ENCODE measurements around the gene COL13A1. TPM values are rescaled to one million over a fixed set of nuclear protein-coding genes. Genes with fewer than 3 reads are reported as not detected.

Gene COL13A1
- total RNA-seq, 1 donor from 2014 or later = 9.5 TPM

DNA sequence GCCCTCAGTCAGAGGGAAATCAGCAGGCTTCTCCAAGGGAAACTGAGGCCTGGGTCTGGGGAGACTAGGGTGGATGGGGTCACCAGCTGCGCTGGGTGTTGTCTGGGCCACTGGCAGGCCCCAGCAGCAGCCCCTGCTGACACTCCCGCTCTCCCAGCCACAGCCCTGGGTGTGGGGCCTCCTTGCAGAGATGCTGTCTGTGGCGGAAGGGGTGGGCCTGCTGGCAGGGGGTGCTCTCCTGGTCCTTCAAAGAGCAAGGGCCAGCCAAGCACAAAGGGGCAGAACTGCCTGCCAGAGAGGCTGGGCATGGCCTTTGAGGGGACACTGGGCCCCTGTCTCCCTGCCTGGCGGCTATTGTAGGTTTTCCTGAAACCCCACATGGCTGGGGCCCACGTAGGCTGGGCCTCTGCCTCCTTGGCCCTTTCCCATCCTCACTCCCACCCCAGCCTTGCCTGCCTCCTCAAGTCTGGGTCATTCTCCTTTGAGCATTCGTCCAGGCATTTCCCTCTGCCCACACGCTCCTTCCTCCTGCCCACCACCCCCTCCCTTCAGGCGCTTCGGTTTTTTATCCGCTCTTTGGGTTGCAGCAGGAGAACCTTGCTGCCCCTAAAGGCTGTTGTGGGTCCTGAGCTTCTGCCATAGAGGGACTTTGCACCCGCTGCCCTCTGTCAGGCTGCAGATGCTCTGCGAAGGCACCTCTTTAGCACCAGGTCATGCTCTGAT, 9.1 kb downstream of the COL13A1 start:
- no peak for TF ChIP-seq CTCF (conservative IDR thresholded peaks at IDR 0.05)
- Mint-ChIP-seq H3K36me3 (ENCODE audit: low read depth) (no peaks in the 10 kb centered on the region), H3K9me3 (no peaks in the 10 kb centered on the region), H3K4me3 (no peak overlapping the region), H3K4me1 (peaks cover 21% of the 10 kb centered on the region), H3K27ac (ENCODE audit: unreplicated experiment) (no peak overlapping the region), H3K27me3 (ENCODE audit: low read depth) (no peaks in the 10 kb centered on the region)
- no peak for DNase-seq (ENCODE audit: low read depth, low spot score)

GRCh38 chr10:69813632-69814031, 11.9 kb downstream of the COL13A1 start:
- DNase-seq (ENCODE audit: low read depth, low spot score) = no peak
- Mint-ChIP-seq H3K9me3 (no peaks in the 10 kb centered on the region), H3K4me3 (no peak overlapping the region), H3K36me3 (ENCODE audit: low read depth) (no peaks in the 10 kb centered on the region), H3K4me1 (peaks cover 34% of the 10 kb centered on the region), H3K27me3 (ENCODE audit: low read depth) (no peaks in the 10 kb centered on the region), H3K27ac (ENCODE audit: unreplicated experiment) (no peak overlapping the region)
- no peak for TF ChIP-seq CTCF (conservative IDR thresholded peaks at IDR 0.05)

GRCh38 chr10:69814251-69814650, 12.5 kb downstream of the COL13A1 start:
- Mint-ChIP-seq H3K9me3 (no peaks in the 10 kb centered on the region), H3K4me1 (peaks cover 34% of the 10 kb centered on the region), H3K27me3 (ENCODE audit: low read depth) (no peaks in the 10 kb centered on the region), H3K36me3 (ENCODE audit: low read depth) (no peaks in the 10 kb centered on the region), H3K4me3 (no peak overlapping the region), H3K27ac (ENCODE audit: unreplicated experiment) (no peak overlapping the region)
- no peak for TF ChIP-seq CTCF (conservative IDR thresholded peaks at IDR 0.05)
- no peak for DNase-seq (ENCODE audit: low read depth, low spot score)

DNA sequence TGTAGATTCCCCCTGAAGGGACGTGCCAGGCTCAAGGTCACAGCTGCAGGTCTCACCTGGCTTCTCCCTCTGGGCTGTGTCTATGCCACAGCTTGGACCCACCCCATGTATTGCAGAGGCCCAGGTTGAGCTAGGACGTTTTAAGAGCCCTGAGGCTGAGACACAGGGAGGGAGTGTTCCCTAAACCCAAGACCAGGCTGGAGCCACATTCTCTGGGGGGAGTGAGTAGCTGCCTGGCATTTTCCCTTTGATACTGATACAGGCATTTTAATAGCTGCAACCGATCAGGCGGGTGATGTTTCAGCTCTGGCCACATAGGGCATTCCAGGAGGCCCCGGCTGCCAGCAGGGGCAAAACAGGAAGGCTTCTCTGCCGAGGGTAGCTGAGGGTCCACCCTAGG, 13.4 kb downstream of the COL13A1 start:
- no peaks in the 10 kb centered on the region for H3K36me3 Mint-ChIP-seq (ENCODE audit: low read depth)
- no peak for TF ChIP-seq CTCF (conservative IDR thresholded peaks at IDR 0.05)
- no peak for DNase-seq (ENCODE audit: low read depth, low spot score)

DNA sequence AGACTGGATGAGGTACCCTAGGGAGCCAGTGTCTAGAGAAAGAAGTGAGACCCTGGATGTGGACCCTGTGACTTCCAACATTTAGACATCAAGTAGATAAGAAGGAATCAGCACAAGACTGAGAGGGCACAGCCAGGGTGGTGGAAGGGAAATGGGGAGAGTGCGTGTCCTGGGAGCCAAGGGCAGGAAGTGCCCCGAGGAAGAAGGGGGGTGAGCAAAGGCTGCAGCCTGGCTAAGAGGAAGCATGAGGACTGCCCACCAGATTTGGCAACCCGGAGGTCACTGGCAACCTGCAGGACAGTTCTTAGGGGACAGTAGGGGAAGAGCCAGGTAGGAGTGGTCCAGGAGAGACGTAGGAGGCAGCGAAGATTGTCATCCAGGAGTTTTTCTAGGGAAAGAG, 14.8 kb downstream of the COL13A1 start:
- H3K27me3 Mint-ChIP-seq (ENCODE audit: low read depth) = no peaks in the 10 kb centered on the region
- H3K4me3 Mint-ChIP-seq = no peak overlapping the region
- peaks cover 22% of the 10 kb centered on the region for H3K4me1 Mint-ChIP-seq
- DNase-seq (ENCODE audit: low read depth, low spot score) = no peak
- no peaks in the 10 kb centered on the region for H3K9me3 Mint-ChIP-seq
- no peak overlapping the region for H3K27ac Mint-ChIP-seq (ENCODE audit: unreplicated experiment)
- H3K36me3 Mint-ChIP-seq (ENCODE audit: low read depth) = no peaks in the 10 kb centered on the region
- TF ChIP-seq CTCF (conservative IDR thresholded peaks at IDR 0.05) = no peak

More for the DNA sequence above, 13.4 kb downstream of the COL13A1 start:
- no peak overlapping the region for H3K4me3 Mint-ChIP-seq
- no peaks in the 10 kb centered on the region for H3K27me3 Mint-ChIP-seq (ENCODE audit: low read depth)
- H3K9me3 Mint-ChIP-seq = no peaks in the 10 kb centered on the region
- H3K4me1 Mint-ChIP-seq = peaks cover 29% of the 10 kb centered on the region
- H3K27ac Mint-ChIP-seq (ENCODE audit: unreplicated experiment) = no peak overlapping the region

All from neural crest cell (in vitro differentiated cells).